ENCODE measurements around the gene GDPGP1. TPM values are rescaled to one million over a fixed set of nuclear protein-coding genes. Genes with fewer than 3 reads are reported as not detected.

Gene GDPGP1
- total RNA-seq, 2 donors from 2014 or later, result 5.0 to 23.4 TPM

DNA sequence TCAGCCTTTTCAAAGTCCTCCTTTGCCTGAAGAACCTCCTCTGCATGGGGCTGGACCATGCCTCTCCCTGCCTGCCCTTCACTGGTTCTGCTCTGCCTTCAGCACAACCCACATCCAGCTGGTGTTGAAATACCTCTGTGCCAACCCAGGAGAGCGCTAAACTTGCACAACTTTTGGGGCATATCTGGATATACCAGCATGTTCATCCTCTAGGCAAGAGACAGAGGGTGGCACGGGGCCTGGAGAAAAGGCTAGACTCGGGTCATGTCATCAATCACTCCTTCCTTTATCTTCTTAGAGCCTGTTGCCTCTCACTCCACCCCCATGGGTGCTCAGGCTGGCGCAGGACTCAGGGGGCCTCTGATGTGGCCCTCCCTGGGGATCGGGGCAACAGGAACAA is 28.1 kb upstream of the GDPGP1 start:
- no peaks in the 10 kb centered on the region for H3K27me3 ChIP-seq (replicated peaks; ENCODE audit: insufficient read depth)
- H3K4me1 ChIP-seq (ENCODE audit: control insufficient read depth in 1 of 2, low read depth in 2 of 2), result peaks cover 8 to 28% of the 10 kb centered on the region in 2 donors
- ATAC-seq (ENCODE audit: insufficient number of reproducible peaks, low FRiP score, low read depth) (no peak), DNase-seq (ENCODE audit: low spot score) (no peak)
- H3K9me3 ChIP-seq, result no peaks in the 10 kb centered on the region
- H3K4me3 ChIP-seq, result no peak overlapping the region
- no peak overlapping the region for H3K27ac ChIP-seq
- TF ChIP-seq, protein P1, sequence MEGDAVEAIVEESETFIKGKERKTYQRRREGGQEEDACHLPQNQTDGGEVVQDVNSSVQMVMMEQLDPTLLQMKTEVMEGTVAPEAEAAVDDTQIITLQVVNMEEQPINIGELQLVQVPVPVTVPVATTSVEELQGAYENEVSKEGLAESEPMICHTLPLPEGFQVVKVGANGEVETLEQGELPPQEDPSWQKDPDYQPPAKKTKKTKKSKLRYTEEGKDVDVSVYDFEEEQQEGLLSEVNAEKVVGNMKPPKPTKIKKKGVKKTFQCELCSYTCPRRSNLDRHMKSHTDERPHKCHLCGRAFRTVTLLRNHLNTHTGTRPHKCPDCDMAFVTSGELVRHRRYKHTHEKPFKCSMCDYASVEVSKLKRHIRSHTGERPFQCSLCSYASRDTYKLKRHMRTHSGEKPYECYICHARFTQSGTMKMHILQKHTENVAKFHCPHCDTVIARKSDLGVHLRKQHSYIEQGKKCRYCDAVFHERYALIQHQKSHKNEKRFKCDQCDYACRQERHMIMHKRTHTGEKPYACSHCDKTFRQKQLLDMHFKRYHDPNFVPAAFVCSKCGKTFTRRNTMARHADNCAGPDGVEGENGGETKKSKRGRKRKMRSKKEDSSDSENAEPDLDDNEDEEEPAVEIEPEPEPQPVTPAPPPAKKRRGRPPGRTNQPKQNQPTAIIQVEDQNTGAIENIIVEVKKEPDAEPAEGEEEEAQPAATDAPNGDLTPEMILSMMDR (IDR thresholded peaks at IDR 0.05), result no peak
- no peaks in the 10 kb centered on the region for H3K36me3 ChIP-seq

DNA sequence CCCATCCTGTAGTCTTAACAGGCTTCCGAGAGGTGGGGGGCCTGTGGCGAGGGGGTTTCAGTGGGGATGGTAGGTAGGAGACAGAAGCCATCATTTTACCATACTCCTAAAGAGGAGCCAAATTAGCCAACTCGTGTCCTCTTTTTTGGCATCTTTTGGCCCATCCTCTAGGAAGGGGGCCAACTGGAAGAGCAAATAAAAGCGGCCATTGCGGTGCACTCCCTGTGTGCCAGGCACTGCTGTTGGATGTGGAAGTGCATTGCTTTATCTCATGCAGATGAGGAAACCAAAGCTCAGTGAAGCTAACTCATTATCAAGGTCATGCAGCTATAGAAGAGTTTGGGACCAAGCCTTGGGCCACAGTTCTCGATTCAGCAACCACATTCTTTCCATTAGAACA is 26.8 kb upstream of the GDPGP1 start:
- no peaks in the 10 kb centered on the region for H3K27me3 ChIP-seq (replicated peaks; ENCODE audit: insufficient read depth)
- no peaks in the 10 kb centered on the region for H3K36me3 ChIP-seq
- TF ChIP-seq, protein P1 (IDR thresholded peaks at IDR 0.05), result no peak
- DNase-seq (ENCODE audit: low spot score) (no peak), ATAC-seq (ENCODE audit: insufficient number of reproducible peaks, low FRiP score, low read depth) (no peak)
- no peaks in the 10 kb centered on the region for H3K9me3 ChIP-seq
- H3K27ac ChIP-seq, result no peak overlapping the region
- peaks cover 3 to 17% of the 10 kb centered on the region in 2 donors for H3K4me1 ChIP-seq (ENCODE audit: control insufficient read depth in 1 of 2, low read depth in 2 of 2)
- no peak overlapping the region for H3K4me3 ChIP-seq

DNA sequence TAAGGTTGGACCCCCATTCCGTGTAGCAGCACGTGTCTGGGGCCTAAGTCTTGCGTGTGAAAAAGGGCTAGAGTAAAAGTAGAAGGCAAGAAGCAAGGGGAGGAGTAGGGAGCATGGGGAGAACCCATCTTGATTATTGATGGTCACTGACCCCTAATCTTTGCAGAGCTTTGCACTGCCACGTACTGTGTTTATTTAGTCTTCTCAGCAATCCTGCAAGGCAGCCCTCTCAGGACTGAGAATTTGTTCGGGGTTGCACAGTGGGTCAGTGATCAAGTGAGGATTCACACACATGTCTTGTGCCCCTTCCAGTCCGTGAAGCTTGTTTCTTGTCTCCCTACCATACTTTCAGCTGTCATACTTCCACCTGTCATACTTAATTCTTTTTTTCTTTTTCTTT is 25.7 kb upstream of the GDPGP1 start:
- DNase-seq (ENCODE audit: low spot score) (no peak), ATAC-seq (ENCODE audit: insufficient number of reproducible peaks, low FRiP score, low read depth) (no peak)
- H3K27ac ChIP-seq, result no peak overlapping the region
- H3K9me3 ChIP-seq, result no peaks in the 10 kb centered on the region
- TF ChIP-seq, protein P1 (IDR thresholded peaks at IDR 0.05), result no peak
- H3K4me1 ChIP-seq (ENCODE audit: control insufficient read depth in 1 of 2, low read depth in 2 of 2), result peaks cover 3 to 11% of the 10 kb centered on the region in 2 donors
- no peak overlapping the region for H3K4me3 ChIP-seq
- no peaks in the 10 kb centered on the region for H3K27me3 ChIP-seq (replicated peaks; ENCODE audit: insufficient read depth)
- H3K36me3 ChIP-seq, result no peaks in the 10 kb centered on the region

DNA sequence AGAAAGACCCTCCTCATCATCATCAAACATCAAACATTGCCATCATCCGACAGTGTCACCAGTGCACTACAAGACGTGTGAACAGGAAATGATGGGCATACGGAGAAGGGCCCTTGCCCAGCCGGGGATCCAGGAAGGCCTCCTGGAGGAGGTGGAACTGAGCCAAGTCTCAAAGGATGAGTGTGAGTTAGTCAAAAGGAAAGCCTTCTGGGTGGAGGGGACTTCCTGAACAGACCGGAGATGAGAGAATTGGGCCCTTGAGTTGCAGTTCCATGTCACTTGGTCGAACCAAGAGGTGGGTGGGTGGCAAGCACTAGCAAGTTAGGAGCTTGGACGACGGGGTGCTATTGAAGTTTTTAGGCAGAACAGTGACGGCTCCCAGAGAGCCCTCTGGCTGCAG is 24.4 kb upstream of the GDPGP1 start:
- Histone ChIP-seq H3K27ac (no peak overlapping the region), H3K36me3 (no peaks in the 10 kb centered on the region), H3K4me1 (ENCODE audit: control insufficient read depth in 1 of 2, low read depth in 2 of 2) (peaks cover 0 to 3% of the 10 kb centered on the region in 2 donors), H3K9me3 (no peaks in the 10 kb centered on the region), H3K27me3 (replicated peaks; ENCODE audit: insufficient read depth) (no peaks in the 10 kb centered on the region), H3K4me3 (no peak overlapping the region)
- TF ChIP-seq, protein P1 (IDR thresholded peaks at IDR 0.05), result no peak
- ATAC-seq (ENCODE audit: insufficient number of reproducible peaks, low FRiP score, low read depth) (no peak), DNase-seq (ENCODE audit: low spot score) (no peak)

DNA sequence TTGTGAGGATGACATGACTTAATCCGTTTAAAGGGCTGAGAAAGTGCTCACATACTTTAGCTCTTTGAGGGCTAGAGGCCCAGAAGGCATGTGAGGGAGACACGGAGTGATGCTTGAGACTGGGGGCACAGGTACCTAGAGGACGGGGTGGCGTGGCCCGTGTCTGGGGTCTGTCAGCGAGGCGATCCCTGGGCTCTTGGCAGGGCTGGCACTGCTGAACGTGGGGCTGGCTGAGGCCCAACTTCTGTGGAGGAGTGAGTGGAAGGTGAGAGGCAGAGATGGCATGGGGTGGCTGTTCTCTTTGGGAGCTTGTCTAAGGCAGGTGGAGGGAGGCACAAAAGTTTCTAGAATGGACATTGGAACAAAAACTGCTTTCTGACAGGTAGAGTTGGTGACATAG is 23.4 kb upstream of the GDPGP1 start:
- H3K27ac ChIP-seq, result no peak overlapping the region
- ATAC-seq (ENCODE audit: insufficient number of reproducible peaks, low FRiP score, low read depth), result no peak

More for the DNA sequence above, 23.4 kb upstream of the GDPGP1 start:
- no peaks in the 10 kb centered on the region for H3K36me3 ChIP-seq
- peaks cover 0 to 3% of the 10 kb centered on the region in 2 donors for H3K4me1 ChIP-seq (ENCODE audit: control insufficient read depth in 1 of 2, low read depth in 2 of 2)
- H3K27me3 ChIP-seq (replicated peaks; ENCODE audit: insufficient read depth), result no peaks in the 10 kb centered on the region
- TF ChIP-seq, protein P1 (IDR thresholded peaks at IDR 0.05), result no peak
- H3K4me3 ChIP-seq, result no peak overlapping the region
- no peak for DNase-seq (ENCODE audit: low spot score)
- H3K9me3 ChIP-seq, result no peaks in the 10 kb centered on the region
